Trophoblast cell (in vitro differentiated cells and primary cell): ENCODE data around the gene IL11.

Experiments
- DNase-seq, 2 donors: peaks; one replicate each; pipeline ENCODE4 v3.0.0-alpha.2; 2016
- H2AFZ ChIP-seq: 2 replicates; pipeline ENCODE4 v1.6.1; 2013; ENCODE audit warnings: low read length, moderate library complexity, mild to moderate bottlenecking; ENCODE audit not compliant: insufficient read depth, poor library complexity
- H2AK5ac ChIP-seq: 2 replicates; pipeline ENCODE4 v1.6.1; 2013; ENCODE audit warnings: mild to moderate bottlenecking, low read length
- H2BK120ac ChIP-seq: 2 replicates; pipeline ENCODE4 v1.6.1; 2013; ENCODE audit warnings: low read length, mild to moderate bottlenecking, moderate library complexity; ENCODE audit not compliant: insufficient read depth, poor library complexity
- H2BK12ac ChIP-seq: 2 replicates; pipeline ENCODE4 v1.6.1; 2013; ENCODE audit warnings: mild to moderate bottlenecking, low read length, moderate library complexity
- H2BK5ac ChIP-seq: 2 replicates; pipeline ENCODE4 v1.6.1; 2013; ENCODE audit warnings: low read length, low read depth, moderate library complexity, mild to moderate bottlenecking; ENCODE audit not compliant: poor library complexity
- H3K14ac ChIP-seq: 2 replicates; pipeline ENCODE4 v1.6.1; 2013; ENCODE audit warnings: mild to moderate bottlenecking, low read length
- H3K18ac ChIP-seq: 2 replicates; pipeline ENCODE4 v1.6.1; 2013; ENCODE audit warnings: mild to moderate bottlenecking, low read length
- H3K23ac ChIP-seq: 2 replicates; pipeline ENCODE4 v1.6.1; 2013; ENCODE audit warnings: low read length
- H3K27ac ChIP-seq: 2 replicates; pipeline ENCODE4 v1.5.1; 2013; ENCODE audit warnings: low read depth, mild to moderate bottlenecking, inconsistent platforms, low read length, moderate library complexity
- H3K27me3 ChIP-seq: 2 replicates; pipeline ENCODE4 v1.6.1; 2013; ENCODE audit warnings: inconsistent platforms, mild to moderate bottlenecking, low read length, moderate library complexity; ENCODE audit not compliant: insufficient read depth
- H3K36me3 ChIP-seq, 2 experiments: 1 replicate in 1 of 2; 2 replicates in 1 of 2; pipeline ENCODE4 v1.6.1; 2013; ENCODE audit warnings: low read length in 2 of 2, mild to moderate bottlenecking in 2 of 2, moderate library complexity in 1 of 2; ENCODE audit not compliant: insufficient read depth in 2 of 2, control insufficient read depth in 1 of 2
- H3K4ac ChIP-seq: 2 replicates; pipeline ENCODE4 v1.6.1; 2013; ENCODE audit warnings: low read depth, mild to moderate bottlenecking, low read length, moderate library complexity
- H3K4me1 ChIP-seq, 2 experiments: 1 replicate in 1 of 2; 2 replicates in 1 of 2; pipeline ENCODE4 v1.6.1; 2013; ENCODE audit warnings: low read length in 2 of 2, mild to moderate bottlenecking in 2 of 2, moderate library complexity in 1 of 2; ENCODE audit not compliant: insufficient read depth in 2 of 2, control insufficient read depth in 1 of 2
- H3K4me2 ChIP-seq: 2 replicates; pipeline ENCODE4 v1.6.1; 2013; ENCODE audit warnings: inconsistent platforms, mild to moderate bottlenecking, low read length, moderate library complexity
- H3K4me3 ChIP-seq: 2 replicates; pipeline ENCODE4 v1.5.1; 2013; ENCODE audit warnings: mild to moderate bottlenecking, low read depth, low read length, inconsistent platforms
- H3K79me1 ChIP-seq: one replicate; pipeline ENCODE4 v1.6.1; 2013; ENCODE audit warnings: low read length
- H3K79me2 ChIP-seq: 2 replicates; pipeline ENCODE4 v1.6.1; 2013; ENCODE audit warnings: low read length, mild to moderate bottlenecking; ENCODE audit not compliant: control insufficient read depth, insufficient read depth, poor library complexity
- H3K9ac ChIP-seq: 2 replicates; pipeline ENCODE4 v1.6.1; 2013; ENCODE audit warnings: mild to moderate bottlenecking, low read length
- H3K9me3 ChIP-seq: 2 replicates; pipeline ENCODE4 v1.6.1; 2013; ENCODE audit warnings: low read depth, mild to moderate bottlenecking, control low read depth, inconsistent platforms, low read length; ENCODE audit not compliant: insufficient read depth
- H4K12ac ChIP-seq: 2 replicates; pipeline ENCODE4 v1.6.1; 2013; ENCODE audit warnings: low read depth, mild to moderate bottlenecking, low read length, moderate library complexity
- H4K8ac ChIP-seq: 2 replicates; pipeline ENCODE4 v1.6.1; 2013; ENCODE audit warnings: low read depth, mild to moderate bottlenecking, low read length, moderate library complexity
- H4K91ac ChIP-seq: one replicate; pipeline ENCODE4 v1.6.1; 2013; ENCODE audit warnings: low read depth, mild to moderate bottlenecking, low read length, moderate library complexity
- WGBS: extraction: QIAGEN DNeasy Blood & Tissue Kit; methylation state at CpG from one replicate; pipeline ENCODE4 v1.1.7; 2013; ENCODE audit warnings: missing lambda C conversion rate; ENCODE audit not compliant: insufficient read length, insufficient coverage; ENCODE audit errors: extremely low coverage; 5-methylcytosine and 5-hydroxymethylcytosine counted together

The IL11 gene

GRCh38 chr19:55346725-55347441 lies 23.4 kb downstream of the IL11 start:
- Histone ChIP-seq H3K4me3 (no peak overlapping the region), H3K9ac (no peak overlapping the region), H2AFZ (no peak overlapping the region), H4K8ac (no peak overlapping the region), H3K4me1 (peaks cover 5 to 17% of the 10 kb centered on the region in 2 experiments), H4K12ac (no peak overlapping the region), H2BK120ac (no peak overlapping the region), H3K23ac (no peak overlapping the region), H2BK12ac (no peak overlapping the region), H4K91ac (no peak overlapping the region), H2AK5ac (no peak overlapping the region), H3K27ac (no peak overlapping the region), H3K14ac (no peak overlapping the region), H3K27me3 (no peaks in the 10 kb centered on the region), H3K79me1 (peaks cover 12% of the 10 kb centered on the region), H3K9me3 (no peaks in the 10 kb centered on the region), H3K4me2 (no peak overlapping the region), H3K36me3 (peaks cover 44 to 56% of the 10 kb centered on the region in 2 experiments), H2BK5ac (no peak overlapping the region), H3K79me2 (no peaks in the 10 kb centered on the region), H3K18ac (no peak overlapping the region), H3K4ac (no peak overlapping the region)
- DNase-seq, result no peak
- no CpG with 5 or more reads among the region's 41 CpGs for WGBS

GRCh38 chr19:55345818-55346724 lies 24.2 kb downstream of the IL11 start:
- H3K4me3 ChIP-seq, result no peak overlapping the region
- no peak overlapping the region for H2AFZ ChIP-seq
- no peak overlapping the region for H4K12ac ChIP-seq
- H3K4me1 ChIP-seq, result peaks cover 10 to 23% of the 10 kb centered on the region in 2 experiments
- H3K18ac ChIP-seq, result no peak overlapping the region
- no peak overlapping the region for H3K4me2 ChIP-seq
- H3K4ac ChIP-seq, result no peak overlapping the region
- H2BK120ac ChIP-seq, result peak overlapping the region; percentile 65
- no peaks in the 10 kb centered on the region for H3K27me3 ChIP-seq
- H3K79me2 ChIP-seq, result no peaks in the 10 kb centered on the region
- peaks cover 12% of the 10 kb centered on the region for H3K79me1 ChIP-seq
- no peak overlapping the region for H4K91ac ChIP-seq
- no peak for DNase-seq
- no peak overlapping the region for H3K14ac ChIP-seq
- H3K9me3 ChIP-seq, result no peaks in the 10 kb centered on the region
- no peak overlapping the region for H2AK5ac ChIP-seq
- no peak overlapping the region for H3K9ac ChIP-seq
- no CpG with 5 or more reads among the region's 43 CpGs for WGBS
- H4K8ac ChIP-seq, result no peak overlapping the region
- H2BK12ac ChIP-seq, result no peak overlapping the region
- H3K27ac ChIP-seq, result no peak overlapping the region
- peaks cover 47 to 60% of the 10 kb centered on the region in 2 experiments for H3K36me3 ChIP-seq
- H2BK5ac ChIP-seq, result no peak overlapping the region
- no peak overlapping the region for H3K23ac ChIP-seq

GRCh38 chr19:55345101-55345817 lies 25.0 kb downstream of the IL11 start:
- peaks cover 19% of the 10 kb centered on the region for H3K79me1 ChIP-seq
- H3K9ac ChIP-seq, result no peak overlapping the region
- peaks cover 3% of the 10 kb centered on the region for H3K79me2 ChIP-seq
- no CpG with 5 or more reads among the region's 22 CpGs for WGBS
- H3K23ac ChIP-seq, result no peak overlapping the region
- peak overlapping the region; percentile 53 for H3K4ac ChIP-seq
- peak overlapping the region; percentile 24 for H3K18ac ChIP-seq
- H3K9me3 ChIP-seq, result no peaks in the 10 kb centered on the region
- H3K36me3 ChIP-seq, result peaks cover 47 to 60% of the 10 kb centered on the region in 2 experiments
- no peak overlapping the region for H3K27ac ChIP-seq
- H2BK5ac ChIP-seq, result peak overlapping the region; percentile 58
- H3K27me3 ChIP-seq, result no peaks in the 10 kb centered on the region
- peak overlapping the region; percentile 22 for H4K12ac ChIP-seq
- peak overlapping the region; percentile 27 for H3K14ac ChIP-seq
- H3K4me2 ChIP-seq, result no peak overlapping the region
- H2BK12ac ChIP-seq, result peak overlapping the region; percentile 51
- H2BK120ac ChIP-seq, result peak overlapping the region; percentile 65
- H4K8ac ChIP-seq, result peak overlapping the region; percentile 24
- H4K91ac ChIP-seq, result peak overlapping the region; percentile 78
- DNase-seq, result no peak
- H3K4me1 ChIP-seq, result peaks cover 13 to 25% of the 10 kb centered on the region in 2 experiments
- no peak overlapping the region for H2AFZ ChIP-seq
- no peak overlapping the region for H3K4me3 ChIP-seq
- peak overlapping the region; percentile 13 for H2AK5ac ChIP-seq

DNA sequence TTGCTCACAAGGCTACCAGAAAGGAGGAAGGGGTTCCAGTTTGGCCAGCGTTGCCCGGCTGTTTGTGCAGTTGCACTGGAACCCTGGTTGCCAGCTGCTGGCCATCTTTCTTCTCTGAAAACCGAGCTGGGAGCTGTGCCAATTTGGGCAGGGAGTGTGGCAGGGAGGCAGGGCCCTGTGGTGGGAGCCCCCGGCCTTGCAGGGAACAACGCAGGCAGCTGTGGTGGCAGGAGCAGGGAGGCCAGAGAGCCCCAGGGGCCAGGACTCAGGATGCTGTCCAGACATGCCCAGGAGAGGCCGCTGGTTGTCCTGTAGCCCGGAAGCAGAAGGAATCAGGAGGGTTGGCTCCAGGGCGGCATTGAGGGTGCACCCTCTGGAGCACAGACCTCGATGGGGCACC lies 25.8 kb downstream of the IL11 start:
- peak overlapping the region; percentile 83 for H2BK120ac ChIP-seq
- H2AFZ ChIP-seq, result no peak overlapping the region
- peak overlapping the region; percentile 55 for H3K14ac ChIP-seq
- H3K4me3 ChIP-seq, result no peak overlapping the region
- H3K27ac ChIP-seq, result no peak overlapping the region
- peak overlapping the region; percentile 58 for H2BK5ac ChIP-seq
- H4K12ac ChIP-seq, result peak overlapping the region; percentile 22
- no peaks in the 10 kb centered on the region for H3K9me3 ChIP-seq
- H3K4me1 ChIP-seq, result peaks cover 13 to 28% of the 10 kb centered on the region in 2 experiments
- H4K8ac ChIP-seq, result peak overlapping the region; percentile 44
- peak in 1 of 2 donors; percentile 36 for DNase-seq
- peak overlapping the region; percentile 80 for H3K18ac ChIP-seq
- peaks cover 47 to 59% of the 10 kb centered on the region in 2 experiments for H3K36me3 ChIP-seq
- H3K79me2 ChIP-seq, result peaks cover 7% of the 10 kb centered on the region
- H4K91ac ChIP-seq, result peak overlapping the region; percentile 78
- no peak overlapping the region for H3K4me2 ChIP-seq
- peak overlapping the region; percentile 14 for H3K9ac ChIP-seq
- H3K23ac ChIP-seq, result no peak overlapping the region
- no CpG with 5 or more reads among the region's 9 CpGs for WGBS
- H2BK12ac ChIP-seq, result peak overlapping the region; percentile 6
- H2AK5ac ChIP-seq, result peak overlapping the region; percentile 44
- H3K27me3 ChIP-seq, result no peaks in the 10 kb centered on the region
- peaks cover 22% of the 10 kb centered on the region for H3K79me1 ChIP-seq
- peak overlapping the region; percentile 44 for H3K4ac ChIP-seq
